H9 (cell line): ENCODE measurements around the gene DMD. TPM values are rescaled to one million over a fixed set of nuclear protein-coding genes. Genes with fewer than 3 reads are reported as not detected.

ENCODE experiments used
- DNase-seq: peaks from one replicate; pipeline ENCODE4 v3.0.0-alpha.2; 2017
- H2AFZ ChIP-seq: one replicate; pipeline ENCODE4 v1.6.1; 2013; ENCODE audit warnings: mild to moderate bottlenecking, low read length, control low read depth, moderate library complexity
- H2AK5ac ChIP-seq: 2 replicates; pipeline ENCODE4 v1.6.1; 2013; ENCODE audit warnings: low read length, control low read depth, mixed read lengths; ENCODE audit not compliant: insufficient read length
- H2BK120ac ChIP-seq: one replicate; pipeline ENCODE4 v1.6.1; 2013; ENCODE audit warnings: low read depth, mild to moderate bottlenecking, low read length, control low read depth, inconsistent platforms; ENCODE audit not compliant: poor library complexity, severe bottlenecking
- H2BK12ac ChIP-seq: 2 replicates; pipeline ENCODE4 v1.6.1; 2013; ENCODE audit warnings: low read length, control low read depth, mixed read lengths, low read depth; ENCODE audit not compliant: insufficient read length
- H2BK15ac ChIP-seq: 2 replicates; pipeline ENCODE4 v1.6.1; 2013; ENCODE audit warnings: low read depth, low read length, control low read depth
- H2BK20ac ChIP-seq: one replicate; pipeline ENCODE4 v1.6.1; 2013; ENCODE audit warnings: low read depth, mild to moderate bottlenecking, low read length, control low read depth, inconsistent platforms; ENCODE audit not compliant: poor library complexity, severe bottlenecking
- H2BK5ac ChIP-seq: 2 replicates; pipeline ENCODE4 v1.6.1; 2013; ENCODE audit warnings: low read length, control low read depth, mixed read lengths; ENCODE audit not compliant: insufficient read length
- H3K14ac ChIP-seq: 2 replicates; pipeline ENCODE4 v1.6.1; 2013; ENCODE audit warnings: low read length, control low read depth; ENCODE audit not compliant: insufficient read depth
- H3K18ac ChIP-seq: 2 replicates; pipeline ENCODE4 v1.6.1; 2013; ENCODE audit warnings: low read depth, mild to moderate bottlenecking, mixed read lengths, low read length, control low read depth; ENCODE audit not compliant: insufficient read length
- H3K23ac ChIP-seq: 2 replicates; pipeline ENCODE4 v1.6.1; 2013; ENCODE audit warnings: low read length, control low read depth, mixed read lengths, low read depth; ENCODE audit not compliant: insufficient read length
- H3K23me2 ChIP-seq: 2 replicates; pipeline ENCODE4 v1.6.1; 2013; ENCODE audit warnings: low read depth, mild to moderate bottlenecking, mixed read lengths, low read length, control low read depth; ENCODE audit not compliant: insufficient read length, poor library complexity, severe bottlenecking
- H3K27ac ChIP-seq: 2 replicates; pipeline ENCODE4 v1.5.1; 2013; ENCODE audit warnings: low read length, control low read depth, mixed read lengths, low read depth; ENCODE audit not compliant: insufficient read length
- H3K27me3 ChIP-seq: 2 replicates; pipeline ENCODE4 v1.6.1; 2013; ENCODE audit warnings: low read length, control low read depth, inconsistent platforms; ENCODE audit not compliant: insufficient read depth
- H3K4ac ChIP-seq: 2 replicates; pipeline ENCODE4 v1.6.1; 2013; ENCODE audit warnings: low read depth, mild to moderate bottlenecking, control low read depth, inconsistent platforms, low read length, moderate library complexity
- H3K4me1 ChIP-seq: 2 replicates; pipeline ENCODE4 v1.6.1; 2013; ENCODE audit warnings: low read length, control low read depth, inconsistent platforms; ENCODE audit not compliant: insufficient read depth
- H3K4me2 ChIP-seq: 2 replicates; pipeline ENCODE4 v1.6.1; 2013; ENCODE audit warnings: low read length, control low read depth, mixed read lengths; ENCODE audit not compliant: insufficient read length, insufficient read depth
- H3K56ac ChIP-seq: 2 replicates; pipeline ENCODE4 v1.6.1; 2013; ENCODE audit warnings: low read depth, mild to moderate bottlenecking, mixed read lengths, low read length, control low read depth; ENCODE audit not compliant: insufficient read length
- H3K79me1 ChIP-seq: 2 replicates; pipeline ENCODE4 v1.6.1; 2013; ENCODE audit warnings: low read depth, mild to moderate bottlenecking, moderate library complexity, low read length, control low read depth, inconsistent platforms; ENCODE audit not compliant: insufficient read depth, poor library complexity, severe bottlenecking
- H3K79me2 ChIP-seq: 2 replicates; pipeline ENCODE4 v1.6.1; 2013; ENCODE audit warnings: low read length, control low read depth, inconsistent platforms; ENCODE audit not compliant: insufficient read depth
- H3K9ac ChIP-seq: 2 replicates; pipeline ENCODE4 v1.6.1; 2013; ENCODE audit warnings: low read length, control low read depth, mixed read lengths; ENCODE audit not compliant: insufficient read length; ENCODE audit errors: extremely low read depth
- H3K9me3 ChIP-seq: one replicate; pipeline ENCODE4 v1.6.1; 2013; ENCODE audit warnings: low read depth, low read length, inconsistent platforms; ENCODE audit not compliant: control insufficient read depth
- H3T11ph ChIP-seq: one replicate; pipeline ENCODE4 v1.6.1; 2013; ENCODE audit warnings: mild to moderate bottlenecking, low read length, control low read depth, inconsistent platforms
- H4K20me1 ChIP-seq: one replicate; pipeline ENCODE4 v1.6.1; 2013; ENCODE audit not compliant: control insufficient read depth, insufficient read length, insufficient read depth
- H4K5ac ChIP-seq: 2 replicates; pipeline ENCODE4 v1.6.1; 2013; ENCODE audit warnings: low read depth, mild to moderate bottlenecking, mixed read lengths, low read length, control low read depth; ENCODE audit not compliant: insufficient read length
- H4K8ac ChIP-seq: replicated peaks from 2 replicates; pipeline ENCODE4 v1.6.1; 2013; ENCODE audit warnings: low read length, control low read depth, mixed read lengths, low read depth; ENCODE audit not compliant: insufficient read length
- H4K91ac ChIP-seq: 2 replicates; pipeline ENCODE4 v1.6.1; 2013; ENCODE audit warnings: low read depth, mild to moderate bottlenecking, moderate library complexity, mixed read lengths, low read length, control low read depth; ENCODE audit not compliant: insufficient read length
- H3K27ac Mint-ChIP-seq, 3 experiments: 2 replicates in 2 of 3; 3 replicates in 1 of 3; pipeline ENCODE4 v1.8.0; 2020 to 2021; ENCODE audit warnings: mixed read lengths in 3 of 3, mild to moderate bottlenecking in 1 of 3, moderate library complexity in 1 of 3
- H3K27me3 Mint-ChIP-seq: 2 replicates; pipeline ENCODE4 v1.8.0; 2021; ENCODE audit warnings: low read depth, mild to moderate bottlenecking, moderate library complexity, mixed read lengths
- H3K36me3 Mint-ChIP-seq, 3 experiments: 2 replicates in 2 of 3; 3 replicates in 1 of 3; pipeline ENCODE4 v1.8.0; 2020 to 2021; ENCODE audit warnings: low read depth in 3 of 3, mixed read lengths in 3 of 3; ENCODE audit not compliant: insufficient read depth in 1 of 3
- H3K4me1 Mint-ChIP-seq, 2 experiments: 2 replicates each; pipeline ENCODE4 v1.8.0; 2020; ENCODE audit warnings: mixed read lengths in 2 of 2
- H3K4me3 Mint-ChIP-seq, 2 experiments: 2 replicates in 1 of 2; 3 replicates in 1 of 2; pipeline ENCODE4 v1.8.0; 2020 to 2021; ENCODE audit warnings: mild to moderate bottlenecking in 2 of 2, mixed read lengths in 2 of 2, moderate library complexity in 1 of 2
- H3K9me3 Mint-ChIP-seq, 2 experiments: 2 replicates in 1 of 2; 3 replicates in 1 of 2; pipeline ENCODE4 v1.8.0; 2020; ENCODE audit warnings: mild to moderate bottlenecking in 2 of 2, mixed read lengths in 2 of 2, moderate library complexity in 1 of 2
- CTCF ChIP-seq: fragments of 200-600 bp; sonication (generic); conservative IDR thresholded peaks from 3 replicates; pipeline ENCODE4 v1.8.0; 2021; ENCODE audit warnings: antibody characterized with exemption, mild to moderate bottlenecking
- WGBS: extraction: QIAGEN DNeasy Blood & Tissue Kit; methylation state at CpG from one replicate; pipeline ENCODE4 v1.1.7; 2013; ENCODE audit warnings: missing lambda C conversion rate, low lambda C conversion rate, mixed read lengths; ENCODE audit not compliant: insufficient read length; ENCODE audit errors: extremely low coverage; 5-methylcytosine and 5-hydroxymethylcytosine counted together
- total RNA-seq: library from RNA; stranded (reverse); gene quantifications from 2 replicates; pipeline ENCODE4 v1.2.1, GENCODE V29; 2021

The DMD gene
- total RNA-seq, 1 experiment from 2014 or later, result 3.8 TPM

GRCh38 chrX:31227250-31227649 lies 1984.1 kb downstream of the DMD start:
- Histone ChIP-seq H3K9ac (no peak overlapping the region), H3K14ac (no peak overlapping the region)
- WGBS, result no CpG with 5 or more reads among the region's 2 CpGs

More at GRCh38 chrX:31227250-31227649, 1984.1 kb downstream of the DMD start:
- Histone ChIP-seq H3T11ph (no peak overlapping the region), H3K79me1 (no peaks in the 10 kb centered on the region), H3K56ac (no peak overlapping the region), H3K4me1 (no peaks in the 10 kb centered on the region; the same call in 1 of the 2 replicates), H4K20me1 (no peaks in the 10 kb centered on the region), H3K27me3 (no peaks in the 10 kb centered on the region), H2BK120ac (no peak overlapping the region), H3K23ac (no peak overlapping the region), H3K18ac (no peak overlapping the region), H4K5ac (no peak overlapping the region), H2BK15ac (no peak overlapping the region), H4K8ac (no peak overlapping the region), H2BK12ac (no peak overlapping the region), H3K79me2 (no peaks in the 10 kb centered on the region), H3K9me3 (no peaks in the 10 kb centered on the region), H3K4me2 (no peak overlapping the region), H3K4ac (no peak overlapping the region), H4K91ac (no peak overlapping the region), H2AK5ac (no peak overlapping the region), H3K27ac (no peak overlapping the region), H2BK5ac (no peak overlapping the region), H2BK20ac (no peak overlapping the region), H3K23me2 (no peaks in the 10 kb centered on the region), H2AFZ (no peak overlapping the region)
- H3K4me3 Mint-ChIP-seq, result no peak overlapping the region
- H3K27me3 Mint-ChIP-seq, result peaks cover 2% of the 10 kb centered on the region; the same call in 1 of the 2 replicates
- DNase-seq, result no peak
- peaks cover 0 to 7% (median 0%) of the 10 kb centered on the region in 3 experiments; a peak in 4 of 7 replicates for H3K36me3 Mint-ChIP-seq
- peaks cover 6 to 15% of the 10 kb centered on the region in 2 experiments for H3K4me1 Mint-ChIP-seq
- no peak overlapping the region for H3K27ac Mint-ChIP-seq
- TF ChIP-seq CTCF, result no peak
- peaks cover 42 to 50% of the 10 kb centered on the region in 2 experiments for H3K9me3 Mint-ChIP-seq
